Measurements from ENCODE around the gene TMCO1.

- TF ChIP-seq EZH2 (IDR thresholded peaks at IDR 0.05; ENCODE audit: insufficient read depth, poor library complexity, severe bottlenecking), result no peak
- no peak for TF ChIP-seq EZH2phosphoT487 (IDR thresholded peaks at IDR 0.05; ENCODE audit: insufficient read depth, low read depth)
Measured at GRCh38 chr1:165688046-165688445, 80.6 kb downstream of the TMCO1 start.

Measured in GM23248 (cell line).